HG03378 (cell line): ENCODE measurements around the gene GPR137B.

Experiments used
- ATAC-seq: cut with Tn5 transposase; IDR thresholded peaks from one replicate; pipeline ENCODE4 v1.9.1; 2021; ENCODE audit warnings: mild to moderate bottlenecking, moderate library complexity; ENCODE audit not compliant: unreplicated experiment

Gene GPR137B

GRCh38 chr1:236253119-236253518 is 110.8 kb downstream of the GPR137B start:
- ATAC-seq, result no peak

- ATAC-seq, result no peak
Observed at GRCh38 chr1:236253918-236254637, 111.7 kb downstream of the GPR137B start.

- ATAC-seq, result no peak
Observed at GRCh38 chr1:236257216-236257615, 114.9 kb downstream of the GPR137B start.

- ATAC-seq, result no peak
Observed at GRCh38 chr1:236258114-236258622, 115.8 kb downstream of the GPR137B start.
